Left lung (tissue), 10 donors: Measurements from ENCODE around the gene ZBTB46. TPM values are rescaled to one million over a fixed set of nuclear protein-coding genes. Genes with fewer than 3 reads are reported as not detected.
A peak's percentile ranks its signal among the peaks of the same experiment; 100 is the strongest.

Experiments used
- ATAC-seq: fragments of 200-7000 bp; cut with Tn5 transposase; one replicate; pipeline ENCODE4 v1.9.1; 2020; ENCODE audit warnings: moderate library complexity
- DNase-seq, 4 donors: peaks; one replicate each; pipeline ENCODE4 v3.0.0-alpha.2; 2013 to 2020
- H3K27ac ChIP-seq, 2 donors: fragments of 200-600 bp; sonication (generic) in 1 of 2; one replicate each; pipeline versions ENCODE4 v1.5.0 to v1.8.0; 2020 to 2021
- H3K27me3 ChIP-seq, 2 donors: fragments of 200-600 bp; sonication (generic) in 1 of 2; one replicate each; pipeline versions ENCODE4 v1.5.0 to v1.8.0; 2020 to 2021
- H3K36me3 ChIP-seq, 2 donors: fragments of 200-600 bp; sonication (generic) in 1 of 2; one replicate each; pipeline versions ENCODE4 v1.5.0 to v1.8.0; 2020 to 2021
- H3K4me1 ChIP-seq, 2 donors: fragments of 200-600 bp; one replicate each; pipeline ENCODE4 v1.8.0; 2021
- H3K4me3 ChIP-seq, 2 donors: fragments of 200-600 bp; sonication (generic) in 1 of 2; one replicate each; pipeline versions ENCODE4 v1.5.0 to v1.8.0; 2020 to 2021; ENCODE audit warnings: mild to moderate bottlenecking in 1 of 2
- H3K9me3 ChIP-seq, 2 donors: fragments of 200-600 bp; sonication (generic) in 1 of 2; one replicate each; pipeline versions ENCODE4 v1.5.0 to v1.8.0; 2020 to 2021
- intact Hi-C, 2 donors: fragments of 100-400 bp; cut with DNase I; formaldehyde crosslinking; loops; one replicate each; pipeline versions ENCODE4 v1.11.2 to v1.14.2; 2022
- polyA plus RNA-seq, 6 donors: library from polyadenylated mRNA; unstranded; fragments of 120-200 nt; gene quantifications; one replicate each; pipeline ENCODE4 v1.2.1, GENCODE V29; 2013; ENCODE audit not compliant: insufficient read length in 6 of 6
- total RNA-seq, 2 donors: library from RNA; stranded (reverse); fragmentation: NEBNext Ultra II Directional; extraction: Animal tissue kit (Norgen Biotek cat#: 25700); gene quantifications; one replicate each; pipeline ENCODE4 v1.2.1, GENCODE V29; 2021
- TF ChIP-seq, protein P1 (sequence below), 2 donors: fragments of 200-600 bp; sonication (generic) in 1 of 2; IDR thresholded peaks; one replicate each; pipeline versions ENCODE4 v1.5.0 to v1.8.0; 2021; ENCODE audit warnings: antibody characterized with exemption in 2 of 2
- donor health status: DM: no; HTN: yes; CAD: no.
- donor health status: DM: no; HTN: no; CAD: no.

ZBTB46 gene
- total and polyA plus RNA-seq, 8 donors, result 9.2 to 16.3 (median 11.7) TPM

DNA sequence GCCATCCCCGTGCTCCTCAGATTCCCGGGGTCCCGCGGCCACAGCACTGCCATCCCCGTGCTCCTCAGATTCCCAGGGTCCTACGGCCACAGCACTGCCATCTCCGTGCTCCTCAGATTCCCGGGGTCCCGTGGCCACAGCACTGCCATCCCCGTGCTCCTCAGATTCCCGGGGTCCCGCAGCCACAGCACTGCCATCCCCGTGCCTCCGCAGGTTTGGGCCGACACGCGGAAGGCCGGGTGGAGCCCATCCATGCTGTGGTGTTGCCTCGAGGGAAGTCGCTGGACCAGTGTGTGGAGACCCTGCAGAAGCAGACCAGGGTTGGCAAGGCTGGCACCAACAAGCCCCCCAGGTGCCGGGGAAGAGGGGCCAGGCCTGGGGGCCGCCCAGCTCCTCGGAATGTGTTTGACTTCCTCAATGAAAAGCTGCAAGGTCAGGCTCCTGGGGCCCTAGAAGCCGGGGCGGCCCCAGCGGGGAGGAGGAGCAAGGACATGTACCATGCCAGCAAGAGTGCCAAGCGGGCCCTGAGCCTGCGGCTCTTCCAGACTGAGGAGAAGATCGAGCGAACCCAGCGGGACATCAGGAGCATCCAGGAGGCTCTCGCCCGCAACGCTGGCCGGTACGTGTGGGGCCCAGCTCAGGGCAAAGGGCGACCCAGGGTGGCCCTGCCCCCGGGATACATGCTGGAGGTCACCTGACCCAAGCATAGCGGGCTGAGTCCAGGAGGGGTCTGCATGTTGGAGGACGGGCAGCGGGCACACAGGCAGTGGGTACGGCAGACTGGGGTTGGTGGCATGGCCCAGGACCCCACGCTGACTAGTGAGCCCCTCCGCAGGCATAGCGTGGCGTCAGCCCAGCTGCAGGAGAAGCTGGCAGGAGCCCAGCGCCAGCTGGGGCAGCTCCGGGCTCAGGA, 95.9 kb downstream of the ZBTB46 start:
- no peak overlapping the region for H3K27ac ChIP-seq

DNA sequence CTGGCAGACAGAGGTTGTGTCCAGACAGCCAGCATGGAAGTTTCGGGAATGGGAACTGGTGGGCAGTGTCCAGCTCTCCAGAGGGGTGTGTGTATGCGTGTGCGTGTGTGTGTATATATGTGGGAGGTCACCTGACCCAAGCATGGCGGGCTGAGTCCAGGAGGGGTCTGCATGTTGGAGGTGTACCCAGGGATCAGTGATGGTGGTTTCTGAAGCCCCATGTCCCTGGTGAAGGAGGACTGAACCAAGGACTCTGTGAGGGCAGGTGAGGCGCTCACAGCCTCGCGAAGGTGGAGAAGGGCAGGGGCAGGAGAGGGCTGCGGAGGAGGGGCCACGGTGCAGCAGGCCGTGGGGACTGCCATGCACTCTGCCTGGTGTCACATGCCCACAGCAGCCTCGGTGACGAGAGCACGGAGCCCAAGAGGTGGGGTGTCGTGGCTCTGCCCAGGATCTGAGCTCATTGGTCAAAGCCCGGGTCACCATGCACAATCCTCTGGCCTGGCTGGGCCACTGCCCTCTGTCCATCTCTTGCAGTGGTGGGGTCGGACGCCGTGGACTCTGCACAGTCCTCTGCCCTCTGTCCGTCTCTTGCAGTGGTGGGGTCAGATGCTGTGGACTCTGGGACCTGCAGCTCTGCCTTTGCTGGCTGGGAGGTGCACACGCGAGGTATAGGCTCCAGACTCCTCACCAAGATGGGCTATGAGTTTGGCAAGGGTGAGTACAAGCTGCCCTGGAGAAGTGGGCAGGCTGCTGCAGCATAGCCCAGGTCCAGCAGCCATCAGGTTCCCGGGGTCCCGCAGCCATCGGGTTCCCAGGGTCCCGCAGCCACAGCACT, 96.7 kb downstream of the ZBTB46 start:
- ATAC-seq, result no peak
- Histone ChIP-seq H3K4me3 (no peak overlapping the region), H3K36me3 (peaks cover 0 to 49% of the 10 kb centered on the region in 2 donors), H3K27ac (no peak overlapping the region), H3K9me3 (no peaks in the 10 kb centered on the region), H3K27me3 (peaks cover 0 to 26% of the 10 kb centered on the region in 2 donors), H3K4me1 (peaks cover 20 to 30% of the 10 kb centered on the region in 2 donors)
- intact Hi-C loops, result no loop called here
- DNase-seq, result peak in 1 of 4 donors; percentile 69
- TF ChIP-seq, protein P1, sequence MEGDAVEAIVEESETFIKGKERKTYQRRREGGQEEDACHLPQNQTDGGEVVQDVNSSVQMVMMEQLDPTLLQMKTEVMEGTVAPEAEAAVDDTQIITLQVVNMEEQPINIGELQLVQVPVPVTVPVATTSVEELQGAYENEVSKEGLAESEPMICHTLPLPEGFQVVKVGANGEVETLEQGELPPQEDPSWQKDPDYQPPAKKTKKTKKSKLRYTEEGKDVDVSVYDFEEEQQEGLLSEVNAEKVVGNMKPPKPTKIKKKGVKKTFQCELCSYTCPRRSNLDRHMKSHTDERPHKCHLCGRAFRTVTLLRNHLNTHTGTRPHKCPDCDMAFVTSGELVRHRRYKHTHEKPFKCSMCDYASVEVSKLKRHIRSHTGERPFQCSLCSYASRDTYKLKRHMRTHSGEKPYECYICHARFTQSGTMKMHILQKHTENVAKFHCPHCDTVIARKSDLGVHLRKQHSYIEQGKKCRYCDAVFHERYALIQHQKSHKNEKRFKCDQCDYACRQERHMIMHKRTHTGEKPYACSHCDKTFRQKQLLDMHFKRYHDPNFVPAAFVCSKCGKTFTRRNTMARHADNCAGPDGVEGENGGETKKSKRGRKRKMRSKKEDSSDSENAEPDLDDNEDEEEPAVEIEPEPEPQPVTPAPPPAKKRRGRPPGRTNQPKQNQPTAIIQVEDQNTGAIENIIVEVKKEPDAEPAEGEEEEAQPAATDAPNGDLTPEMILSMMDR (IDR thresholded peaks at IDR 0.05), result no peak

More for the DNA sequence above, 95.9 kb downstream of the ZBTB46 start:
- Histone ChIP-seq H3K9me3 (no peaks in the 10 kb centered on the region), H3K36me3 (peaks cover 0 to 47% of the 10 kb centered on the region in 2 donors), H3K4me3 (no peak overlapping the region), H3K4me1 (peaks cover 20 to 30% of the 10 kb centered on the region in 2 donors), H3K27me3 (peaks cover 0 to 26% of the 10 kb centered on the region in 2 donors)
- TF ChIP-seq, protein P1 (IDR thresholded peaks at IDR 0.05), result no peak
- DNase-seq, result peak in 2 of 4 donors; percentile 32 to 73
- intact Hi-C loops, result no loop called here
- ATAC-seq, result no peak

DNA sequence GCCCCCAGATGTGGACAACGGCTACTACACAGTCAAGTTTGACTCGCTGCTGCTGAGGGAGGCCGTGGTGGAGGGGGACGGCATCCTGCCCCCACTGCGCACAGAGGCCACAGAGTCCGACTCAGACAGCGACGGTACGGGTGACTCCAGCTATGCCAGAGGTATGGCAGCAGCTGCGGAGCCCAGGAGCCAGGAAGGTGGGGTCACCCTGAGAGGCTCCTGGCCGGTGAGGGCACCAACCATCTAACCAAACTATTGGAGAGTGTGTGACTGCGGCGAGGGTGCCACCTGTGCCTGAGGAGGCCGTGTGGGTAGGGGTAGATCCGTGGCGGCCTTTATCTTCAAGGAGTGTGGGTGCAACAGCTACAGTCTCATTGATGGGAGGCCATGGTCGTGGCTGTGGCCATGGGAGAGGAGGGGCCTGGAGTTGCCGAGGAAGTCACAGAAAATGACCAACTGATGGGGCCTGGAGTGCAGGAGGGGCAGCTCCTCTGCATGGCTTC, 97.4 kb downstream of the ZBTB46 start:
- H3K4me1 ChIP-seq, result peaks cover 14 to 30% of the 10 kb centered on the region in 2 donors
- no peaks in the 10 kb centered on the region for H3K9me3 ChIP-seq
- ATAC-seq (no peak), DNase-seq (peak in 1 of 4 donors; percentile 54)
- H3K27ac ChIP-seq, result no peak overlapping the region
- peaks cover 0 to 20% of the 10 kb centered on the region in 2 donors for H3K27me3 ChIP-seq
- peaks cover 0 to 49% of the 10 kb centered on the region in 2 donors for H3K36me3 ChIP-seq
- H3K4me3 ChIP-seq, result no peak overlapping the region
- intact Hi-C loops, result no loop called here
- TF ChIP-seq, protein P1 (IDR thresholded peaks at IDR 0.05), result no peak

DNA sequence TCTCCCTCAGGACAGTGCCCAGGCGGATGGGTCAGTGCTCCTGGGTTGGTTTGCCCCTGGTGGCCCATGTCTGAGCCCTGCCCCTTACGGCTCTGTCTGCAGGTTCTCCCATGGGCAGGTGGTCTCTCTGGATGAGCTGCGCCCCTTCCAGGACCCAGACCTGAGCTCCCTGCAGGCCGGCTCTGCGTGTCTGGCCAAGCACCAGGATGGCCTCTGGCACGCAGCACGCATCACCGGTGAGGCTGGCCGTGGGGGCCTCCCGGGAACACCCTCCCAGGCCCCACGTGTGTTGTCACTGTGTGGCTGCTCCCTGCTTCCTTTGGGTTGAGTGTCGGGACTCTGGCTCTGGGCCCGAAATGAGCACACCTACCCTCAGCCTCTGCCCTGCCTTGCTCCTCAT, 97.9 kb downstream of the ZBTB46 start:
- no peak for ATAC-seq
- intact Hi-C loops, result no loop called here

More for the DNA sequence above, 97.9 kb downstream of the ZBTB46 start:
- H3K27me3 ChIP-seq, result peaks cover 0 to 15% of the 10 kb centered on the region in 2 donors
- DNase-seq, result peak in 1 of 4 donors; percentile 55
- peaks cover 9 to 30% of the 10 kb centered on the region in 2 donors for H3K4me1 ChIP-seq
- H3K27ac ChIP-seq, result no peak overlapping the region
- no peak overlapping the region for H3K4me3 ChIP-seq
- no peaks in the 10 kb centered on the region for H3K9me3 ChIP-seq
- peaks cover 0 to 49% of the 10 kb centered on the region in 2 donors for H3K36me3 ChIP-seq
- TF ChIP-seq, protein P1 (IDR thresholded peaks at IDR 0.05), result no peak
